Measurements from ENCODE around the gene ABCB11. TPM values are rescaled to one million over a fixed set of nuclear protein-coding genes. Genes with fewer than 3 reads are reported as not detected.

ABCB11 gene
- total and polyA plus RNA-seq, 7 donors = 0.01 to 0.12 (median 0.04) TPM; not detected in 2

DNA sequence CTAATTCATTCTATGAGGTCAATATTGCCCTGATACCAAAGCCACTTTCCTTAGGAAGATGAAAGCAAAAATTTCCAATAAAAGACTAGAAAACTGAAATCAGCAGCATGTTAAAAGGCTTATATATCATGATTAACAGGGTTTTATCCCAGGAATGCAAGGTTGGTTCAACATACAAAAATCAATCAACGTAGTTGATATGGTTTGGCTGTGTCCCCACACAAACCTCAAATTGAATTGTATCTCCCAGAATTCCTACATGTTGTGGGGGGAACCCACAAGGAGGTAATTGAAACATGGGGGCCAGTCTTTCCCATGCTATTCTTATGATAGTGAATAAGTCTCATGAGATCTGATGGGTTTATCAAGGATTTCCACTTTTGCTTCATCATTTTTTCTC, 11.7 kb upstream of the ABCB11 start:
- H3K4me3 ChIP-seq = no peak overlapping the region
- TF ChIP-seq, protein P1, sequence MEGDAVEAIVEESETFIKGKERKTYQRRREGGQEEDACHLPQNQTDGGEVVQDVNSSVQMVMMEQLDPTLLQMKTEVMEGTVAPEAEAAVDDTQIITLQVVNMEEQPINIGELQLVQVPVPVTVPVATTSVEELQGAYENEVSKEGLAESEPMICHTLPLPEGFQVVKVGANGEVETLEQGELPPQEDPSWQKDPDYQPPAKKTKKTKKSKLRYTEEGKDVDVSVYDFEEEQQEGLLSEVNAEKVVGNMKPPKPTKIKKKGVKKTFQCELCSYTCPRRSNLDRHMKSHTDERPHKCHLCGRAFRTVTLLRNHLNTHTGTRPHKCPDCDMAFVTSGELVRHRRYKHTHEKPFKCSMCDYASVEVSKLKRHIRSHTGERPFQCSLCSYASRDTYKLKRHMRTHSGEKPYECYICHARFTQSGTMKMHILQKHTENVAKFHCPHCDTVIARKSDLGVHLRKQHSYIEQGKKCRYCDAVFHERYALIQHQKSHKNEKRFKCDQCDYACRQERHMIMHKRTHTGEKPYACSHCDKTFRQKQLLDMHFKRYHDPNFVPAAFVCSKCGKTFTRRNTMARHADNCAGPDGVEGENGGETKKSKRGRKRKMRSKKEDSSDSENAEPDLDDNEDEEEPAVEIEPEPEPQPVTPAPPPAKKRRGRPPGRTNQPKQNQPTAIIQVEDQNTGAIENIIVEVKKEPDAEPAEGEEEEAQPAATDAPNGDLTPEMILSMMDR (IDR thresholded peaks at IDR 0.05) = no peak
- peaks cover 3% of the 10 kb centered on the region for H3K9me3 ChIP-seq
- DNase-seq = no peak
- no peaks in the 10 kb centered on the region for H3K4me1 ChIP-seq
- no peak overlapping the region for H3K27ac ChIP-seq
- 81 to 85% (median 83%) methylated on average over 1 of the region's 1 CpG for WGBS, 3 donors
- no peak for ATAC-seq
- H3K36me3 ChIP-seq (ENCODE audit: insufficient read depth in 1 of 2, low read depth in 1 of 2) = no peaks in the 10 kb centered on the region
- intact Hi-C loops (cut with DNase I) = no loop called here
- H3K27me3 ChIP-seq (ENCODE audit: insufficient read depth in 3 of 3, low read length in 2 of 3) = no peaks in the 10 kb centered on the region

DNA sequence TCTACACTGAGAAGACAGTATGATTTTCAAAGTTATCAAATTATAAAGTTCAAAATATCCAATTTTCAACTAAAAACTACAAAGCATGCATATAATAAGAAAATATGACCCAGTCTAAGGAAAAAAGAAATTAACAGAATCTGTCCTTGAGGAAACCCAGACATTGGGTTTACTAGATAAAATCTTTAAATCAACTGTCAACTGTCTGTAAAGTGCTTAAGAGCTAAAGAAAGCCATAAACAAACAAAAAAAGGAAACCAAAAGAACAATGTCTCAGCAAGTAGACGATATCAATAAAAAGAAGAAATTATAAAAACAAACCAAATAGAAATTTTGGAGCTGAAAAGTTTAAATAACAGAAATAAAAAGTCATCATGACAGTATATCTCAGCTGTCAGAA, 10.5 kb upstream of the ABCB11 start:
- Histone ChIP-seq H3K27ac (no peak overlapping the region), H3K4me1 (no peaks in the 10 kb centered on the region), H3K9me3 (peaks cover 3% of the 10 kb centered on the region), H3K36me3 (ENCODE audit: insufficient read depth in 1 of 2, low read depth in 1 of 2) (no peaks in the 10 kb centered on the region), H3K4me3 (no peak overlapping the region), H3K27me3 (ENCODE audit: insufficient read depth in 3 of 3, low read length in 2 of 3) (no peaks in the 10 kb centered on the region)
- intact Hi-C loops (cut with DNase I) = no loop called here
- no peak for DNase-seq
- 67 to 74% (median 70%) methylated on average over 1 of the region's 1 CpG for WGBS, 3 donors
- TF ChIP-seq, protein P1 (IDR thresholded peaks at IDR 0.05) = no peak
- no peak for ATAC-seq

DNA sequence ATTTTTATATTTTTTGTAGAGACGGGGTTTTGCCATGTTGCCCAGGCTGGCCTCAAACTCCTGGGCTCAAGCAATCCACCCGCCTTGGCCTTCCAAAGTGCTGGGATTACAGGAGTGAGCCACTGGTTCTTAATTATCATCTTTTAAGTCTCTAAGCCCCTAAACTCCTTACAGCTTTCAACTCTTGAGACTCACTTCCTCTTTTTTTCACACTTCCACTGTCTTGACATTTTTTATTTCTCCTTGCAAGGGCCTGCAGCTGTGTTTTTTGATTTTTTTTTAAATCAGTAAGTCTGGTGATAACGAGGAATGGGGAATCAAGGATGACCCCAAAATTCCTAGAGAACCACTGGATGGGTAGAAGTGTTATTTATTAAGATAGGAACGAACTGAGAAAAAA, 8.6 kb upstream of the ABCB11 start:
- no peaks in the 10 kb centered on the region for H3K27me3 ChIP-seq (ENCODE audit: insufficient read depth in 3 of 3, low read length in 2 of 3)
- ATAC-seq (no peak), DNase-seq (no peak)
- H3K9me3 ChIP-seq = peaks cover 3% of the 10 kb centered on the region
- WGBS, 3 donors = 76 to 82% (median 80%) methylated on average over 4 of the region's 4 CpGs
- no peaks in the 10 kb centered on the region for H3K4me1 ChIP-seq
- no peaks in the 10 kb centered on the region for H3K36me3 ChIP-seq (ENCODE audit: insufficient read depth in 1 of 2, low read depth in 1 of 2)
- H3K4me3 ChIP-seq = no peak overlapping the region
- TF ChIP-seq, protein P1 (IDR thresholded peaks at IDR 0.05) = no peak
- no peak overlapping the region for H3K27ac ChIP-seq
- intact Hi-C loops (cut with DNase I) = no loop called here

DNA sequence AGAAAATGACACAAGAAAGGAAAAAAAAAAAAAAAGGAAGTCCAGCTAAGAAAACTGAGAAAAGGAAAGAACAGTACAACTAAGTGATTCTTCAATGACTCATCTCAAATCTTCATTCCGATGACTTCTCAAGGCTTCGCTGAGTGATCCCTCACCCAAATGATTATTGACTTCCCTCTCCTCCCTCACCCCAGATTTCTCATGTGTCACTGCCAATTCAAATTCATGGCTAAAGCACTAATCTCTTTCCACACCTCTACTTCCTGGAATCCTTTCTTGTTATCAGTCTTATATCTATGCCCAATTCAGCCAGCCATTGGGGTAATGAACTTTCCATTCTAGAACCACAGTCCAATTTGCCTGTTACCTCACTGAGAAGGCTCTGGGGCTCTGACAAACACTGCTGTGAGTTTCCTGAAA, 7.2 kb upstream of the ABCB11 start:
- 85 to 95% (median 91%) methylated on average over 2 of the region's 2 CpGs for WGBS, 3 donors

More for the DNA sequence above, 7.2 kb upstream of the ABCB11 start:
- intact Hi-C loops (cut with DNase I) = no loop called here
- TF ChIP-seq, protein P1 (IDR thresholded peaks at IDR 0.05) = no peak
- Histone ChIP-seq H3K27ac (no peak overlapping the region), H3K27me3 (ENCODE audit: insufficient read depth in 3 of 3, low read length in 2 of 3) (no peaks in the 10 kb centered on the region), H3K4me3 (no peak overlapping the region), H3K4me1 (no peaks in the 10 kb centered on the region), H3K9me3 (peaks cover 3% of the 10 kb centered on the region), H3K36me3 (ENCODE audit: insufficient read depth in 1 of 2, low read depth in 1 of 2) (no peaks in the 10 kb centered on the region)
- DNase-seq = no peak
- ATAC-seq = no peak
